Caco-2 (cell line): Measurements from ENCODE around the gene SFSWAP. TPM values are rescaled to one million over a fixed set of nuclear protein-coding genes. Genes with fewer than 3 reads are reported as not detected.

Experiments
- BruUV-seq: library from RNA; stranded (reverse); fragments of 400-500 nt; replicated peaks from 2 replicates; lab custom pipeline; 2021; lab: Mats Ljungman, UMichigan
- CTCF ChIA-PET: fragments of 300-600 bp; sonication (Branson Sonifier 250); formaldehyde crosslinking; loops from one replicate; lab custom pipeline; 2022; ENCODE audit warnings: antibody characterized with exemption; lab: Charles Lee
- POLR2A ChIA-PET: fragments of 300-600 bp; sonication (Branson Sonifier 250); formaldehyde crosslinking; loops from one replicate; lab custom pipeline; 2022; ENCODE audit warnings: antibody characterized with exemption; lab: Charles Lee
- DNase-seq, 2 experiments: peaks; one replicate each; pipeline versions ENCODE4 v3.0.0 to v3.0.0-alpha.2; 2020 to 2022
- H3K27me3 ChIP-seq: replicated peaks from 2 replicates; pipeline ENCODE4 v1.6.0; 2011; ENCODE audit warnings: low read length; ENCODE audit not compliant: control insufficient read depth, insufficient read depth
- H3K36me3 ChIP-seq: 2 replicates; pipeline ENCODE4 v1.5.1; 2011; ENCODE audit warnings: low read length; ENCODE audit not compliant: control insufficient read depth, insufficient read depth
- H3K4me1 ChIP-seq: fragments of 250-450 bp; sonication (Bioruptor Pico); 2 replicates; pipeline ENCODE4 v1.5.1; 2020; ENCODE audit warnings: mild to moderate bottlenecking
- H3K4me3 ChIP-seq: 2 replicates; pipeline ENCODE4 v1.5.1; 2011; ENCODE audit warnings: low read depth, mild to moderate bottlenecking, control low read depth, low read length
- H3K9me3 ChIP-seq: fragments of 250-450 bp; sonication (Bioruptor Pico); 2 replicates; pipeline ENCODE4 v1.5.1; 2020; ENCODE audit warnings: mild to moderate bottlenecking, moderate library complexity
- H3K27ac Mint-ChIP-seq: one replicate; pipeline ENCODE4 v1.8.0; 2022; ENCODE audit warnings: mixed read lengths; ENCODE audit not compliant: unreplicated experiment
- H3K27me3 Mint-ChIP-seq: one replicate; pipeline ENCODE4 v1.8.0; 2022; ENCODE audit warnings: mixed read lengths; ENCODE audit not compliant: insufficient read depth, unreplicated experiment
- H3K36me3 Mint-ChIP-seq: one replicate; pipeline ENCODE4 v1.8.0; 2022; ENCODE audit warnings: mild to moderate bottlenecking, mixed read lengths; ENCODE audit not compliant: insufficient read depth, unreplicated experiment
- H3K4me1 Mint-ChIP-seq: one replicate; pipeline ENCODE4 v1.8.0; 2022; ENCODE audit warnings: low read depth, mixed read lengths; ENCODE audit not compliant: unreplicated experiment
- H3K4me3 Mint-ChIP-seq: one replicate; pipeline ENCODE4 v1.8.0; 2022; ENCODE audit warnings: mild to moderate bottlenecking, moderate library complexity, mixed read lengths; ENCODE audit not compliant: unreplicated experiment
- H3K9me3 Mint-ChIP-seq: one replicate; pipeline ENCODE4 v1.8.0; 2022; ENCODE audit warnings: mixed read lengths; ENCODE audit not compliant: unreplicated experiment
- CTCF ChIP-seq, 2 experiments: fragments of 200-600 bp in 1 of 2; IDR thresholded peaks; 1 replicate in 1 of 2; 2 replicates in 1 of 2; pipeline versions ENCODE4 v1.5.1 to v1.8.0; 2011 to 2022; ENCODE audit warnings: antibody characterized with exemption in 1 of 2, control low read depth in 1 of 2, inconsistent platforms in 1 of 2, low read depth in 1 of 2, low read length in 1 of 2, mild to moderate bottlenecking in 1 of 2, moderate library complexity in 1 of 2; ENCODE audit not compliant: insufficient read depth in 1 of 2, severe bottlenecking in 1 of 2, unreplicated experiment in 1 of 2
- intact Hi-C: fragments of 100-400 bp; cut with micrococcal nuclease; formaldehyde crosslinking; loops from one replicate; pipeline ENCODE4 v1.10.0; 2022; ENCODE audit not compliant: unreplicated experiment
- total RNA-seq: library from RNA; stranded (reverse); gene quantifications from 2 replicates; pipeline ENCODE4 v1.2.3, GENCODE V29; 2022

Gene SFSWAP
- total RNA-seq, 1 experiment from 2014 or later: 42.3 TPM

GRCh38 chr12:131753757-131754156 lies 42.9 kb downstream of the SFSWAP start:
- H3K4me1 ChIP-seq: no peaks in the 10 kb centered on the region
- intact Hi-C loops: no loop called here
- no peaks in the 10 kb centered on the region for H3K27me3 ChIP-seq
- ChIA-PET CTCF (interaction anchor here (0.5 kb wide), 1 partner anchor 51 kb away, joined by 4 read pairs; no protein-coding TSS in a partner anchor), POLR2A (no interaction called here)
- no peak overlapping the region for H3K4me3 Mint-ChIP-seq
- H3K27me3 Mint-ChIP-seq: no peaks in the 10 kb centered on the region
- H3K4me3 ChIP-seq: no peak overlapping the region
- H3K36me3 Mint-ChIP-seq: peaks cover 53% of the 10 kb centered on the region
- no peaks in the 10 kb centered on the region for H3K9me3 Mint-ChIP-seq
- BruUV-seq: no TSS peak
- DNase-seq: no peak
- no peak overlapping the region for H3K27ac Mint-ChIP-seq
- no peak for TF ChIP-seq CTCF (IDR thresholded peaks at IDR 0.05; ENCODE audit: insufficient read depth in 1 of 2, low read depth in 1 of 2, low read length in 1 of 2, severe bottlenecking in 1 of 2, unreplicated experiment in 1 of 2)
- no peaks in the 10 kb centered on the region for H3K4me1 Mint-ChIP-seq
- H3K9me3 ChIP-seq: no peaks in the 10 kb centered on the region
- H3K36me3 ChIP-seq: peaks cover 4% of the 10 kb centered on the region

- Histone ChIP-seq H3K4me1 (no peaks in the 10 kb centered on the region), H3K36me3 (peaks cover 4% of the 10 kb centered on the region), H3K4me3 (no peak overlapping the region), H3K27me3 (no peaks in the 10 kb centered on the region), H3K9me3 (no peaks in the 10 kb centered on the region)
- peaks cover 57% of the 10 kb centered on the region for H3K36me3 Mint-ChIP-seq
- H3K9me3 Mint-ChIP-seq: no peaks in the 10 kb centered on the region
- CTCF ChIA-PET: no interaction called here
- BruUV-seq: no TSS peak
- H3K4me3 Mint-ChIP-seq: no peak overlapping the region
- POLR2A ChIA-PET: no interaction called here
- no peaks in the 10 kb centered on the region for H3K27me3 Mint-ChIP-seq
- TF ChIP-seq CTCF (IDR thresholded peaks at IDR 0.05; ENCODE audit: insufficient read depth in 1 of 2, low read depth in 1 of 2, low read length in 1 of 2, severe bottlenecking in 1 of 2, unreplicated experiment in 1 of 2): no peak
- no peak overlapping the region for H3K27ac Mint-ChIP-seq
- H3K4me1 Mint-ChIP-seq: no peaks in the 10 kb centered on the region
- no peak for DNase-seq
- intact Hi-C loops: no loop called here
These were observed 43.3 kb downstream of the SFSWAP start for GRCh38 chr12:131754184-131754583.

- H3K4me1 Mint-ChIP-seq: no peaks in the 10 kb centered on the region
- Histone ChIP-seq H3K36me3 (peaks cover 4% of the 10 kb centered on the region), H3K9me3 (no peaks in the 10 kb centered on the region), H3K4me3 (no peak overlapping the region), H3K27me3 (no peaks in the 10 kb centered on the region), H3K4me1 (no peaks in the 10 kb centered on the region)
- BruUV-seq: no TSS peak
- H3K4me3 Mint-ChIP-seq: no peak overlapping the region
- H3K27me3 Mint-ChIP-seq: no peaks in the 10 kb centered on the region
- intact Hi-C loops: no loop called here
- peak; percentile 38 to 44 for TF ChIP-seq CTCF (IDR thresholded peaks at IDR 0.05; ENCODE audit: insufficient read depth in 1 of 2, low read depth in 1 of 2, low read length in 1 of 2, severe bottlenecking in 1 of 2, unreplicated experiment in 1 of 2)
- peak; percentile 49 to 55 for DNase-seq
- ChIA-PET CTCF (interaction anchor here (1.0 kb wide), 1 partner anchor 20 kb away, joined by 4 read pairs; no protein-coding TSS in a partner anchor), POLR2A (interaction anchor here (0.6 kb wide), 1 partner anchor 194 kb away, joined by 3 read pairs; the partner anchor contains the start of gene EP400)
- H3K9me3 Mint-ChIP-seq: no peaks in the 10 kb centered on the region
- H3K27ac Mint-ChIP-seq: no peak overlapping the region
- peaks cover 65% of the 10 kb centered on the region for H3K36me3 Mint-ChIP-seq
These were observed 44.6 kb downstream of the SFSWAP start for GRCh38 chr12:131755305-131756113.
